CD14-positive monocyte (primary cell): Measurements from ENCODE around the gene DYRK1B. TPM values are rescaled to one million over a fixed set of nuclear protein-coding genes. Genes with fewer than 3 reads are reported as not detected.
"Not testable (repeated sequence)": the region's sequence is repeated elsewhere in the genome, so short reads cannot be mapped to it uniquely, and the experiment has no call there.

Experiments
- DNase-seq, 3 donors: peaks; one replicate each; pipeline ENCODE4 v3.0.0-alpha.2; 2011 to 2022
- H2AFZ ChIP-seq: 2 replicates; pipeline ENCODE4 v1.6.0; 2012; ENCODE audit warnings: mild to moderate bottlenecking, low read depth, low read length, inconsistent platforms; ENCODE audit not compliant: insufficient read depth, poor library complexity, severe bottlenecking
- H3K27ac ChIP-seq, 2 donors: 1 replicate in 1 of 2; 2 replicates in 1 of 2; pipeline ENCODE4 v1.5.1; 2012 to 2013; ENCODE audit warnings: low read length in 2 of 2, control low read depth in 1 of 2, inconsistent platforms in 1 of 2, low read depth in 1 of 2, mild to moderate bottlenecking in 1 of 2
- H3K27me3 ChIP-seq, 2 donors: one replicate each; pipeline versions ENCODE4 v1.6.0 to v1.6.1; 2011 to 2013; ENCODE audit warnings: low read length in 2 of 2; ENCODE audit not compliant: control insufficient read depth in 2 of 2, insufficient read depth in 2 of 2
- H3K36me3 ChIP-seq, 2 donors: replicated peaks in 1 of 2; 1 replicate in 1 of 2; 2 replicates in 1 of 2; pipeline versions ENCODE4 v1.5.1 to v1.6.1; 2012 to 2013; ENCODE audit warnings: low read length in 2 of 2, control low read depth in 1 of 2, inconsistent platforms in 1 of 2, mild to moderate bottlenecking in 1 of 2; ENCODE audit not compliant: insufficient read depth in 2 of 2, control insufficient read depth in 1 of 2
- H3K4me1 ChIP-seq, 2 donors: 1 replicate in 1 of 2; 2 replicates in 1 of 2; pipeline versions ENCODE4 v1.5.1 to v1.6.1; 2012 to 2013; ENCODE audit warnings: low read length in 2 of 2, control low read depth in 1 of 2, inconsistent platforms in 1 of 2, mild to moderate bottlenecking in 1 of 2, moderate library complexity in 1 of 2; ENCODE audit not compliant: insufficient read depth in 2 of 2, control insufficient read depth in 1 of 2
- H3K4me2 ChIP-seq: replicated peaks from 2 replicates; pipeline ENCODE3; 2012; ENCODE audit warnings: low read length, moderate library complexity, mild to moderate bottlenecking; ENCODE audit not compliant: poor library complexity, severe bottlenecking; ENCODE audit errors: extremely low read depth
- H3K4me3 ChIP-seq, 3 experiments: fragments of 200-600 bp in 1 of 3; sonication (generic) in 1 of 3; replicated peaks in 1 of 3; 1 replicate in 2 of 3; 2 replicates in 1 of 3; pipeline ENCODE4 v1.5.1; 2011 to 2013; ENCODE audit warnings: low read length in 3 of 3, mild to moderate bottlenecking in 3 of 3, control low read depth in 2 of 3, low read depth in 2 of 3, inconsistent platforms in 1 of 3, moderate library complexity in 1 of 3
- H3K79me2 ChIP-seq: 2 replicates; pipeline ENCODE4 v1.6.0; 2012; ENCODE audit warnings: mild to moderate bottlenecking, control low read depth, inconsistent platforms, low read length, moderate library complexity; ENCODE audit not compliant: insufficient read depth
- H3K9ac ChIP-seq: 2 replicates; pipeline ENCODE4 v1.6.0; 2017; ENCODE audit warnings: low read length, mild to moderate bottlenecking; ENCODE audit not compliant: insufficient read depth, poor library complexity, severe bottlenecking
- H3K9me3 ChIP-seq, 2 donors: replicated peaks in 1 of 2; 1 replicate in 1 of 2; 2 replicates in 1 of 2; pipeline versions ENCODE4 v1.5.1 to v1.6.1; 2012 to 2013; ENCODE audit warnings: low read length in 2 of 2, control low read depth in 1 of 2; ENCODE audit not compliant: control insufficient read depth in 1 of 2, insufficient read depth in 1 of 2
- H4K20me1 ChIP-seq: 2 replicates; pipeline ENCODE4 v1.6.0; 2012; ENCODE audit warnings: mild to moderate bottlenecking, low read length, control low read depth, moderate library complexity; ENCODE audit not compliant: insufficient read depth
- H3K27ac Mint-ChIP-seq, 7 donors: one replicate each; pipeline ENCODE4 v1.8.0; 2020; ENCODE audit warnings: mild to moderate bottlenecking in 7 of 7, mixed read lengths in 7 of 7, moderate library complexity in 6 of 7, inconsistent platforms in 2 of 7
- H3K27me3 Mint-ChIP-seq, 3 donors: one replicate each; pipeline ENCODE4 v1.8.0; 2021 to 2022; ENCODE audit warnings: low read depth in 3 of 3, mild to moderate bottlenecking in 3 of 3, mixed read lengths in 3 of 3, moderate library complexity in 3 of 3, inconsistent platforms in 1 of 3
- H3K36me3 Mint-ChIP-seq, 2 donors: one replicate each; pipeline ENCODE4 v1.8.0; 2020; ENCODE audit warnings: mixed read lengths in 2 of 2, inconsistent platforms in 1 of 2, mild to moderate bottlenecking in 1 of 2
- H3K4me1 Mint-ChIP-seq: one replicate; pipeline ENCODE4 v1.8.0; 2020; ENCODE audit warnings: mild to moderate bottlenecking, mixed read lengths
- H3K4me3 Mint-ChIP-seq, 2 donors: one replicate each; pipeline ENCODE4 v1.8.0; 2020; ENCODE audit warnings: mild to moderate bottlenecking in 2 of 2, mixed read lengths in 2 of 2, moderate library complexity in 1 of 2
- H3K9me3 Mint-ChIP-seq, 7 donors: one replicate each; pipeline ENCODE4 v1.8.0; 2020 to 2022; ENCODE audit warnings: mixed read lengths in 7 of 7, mild to moderate bottlenecking in 6 of 7, moderate library complexity in 6 of 7, inconsistent platforms in 2 of 7
- CTCF ChIP-seq: fragments of 200-600 bp; IDR thresholded peaks from one replicate; pipeline ENCODE4 v1.8.0; 2022; ENCODE audit warnings: antibody characterized with exemption, mild to moderate bottlenecking
- WGBS: methylation state at CpG from one replicate; pipeline ENCODE4 v1.1.5; 2013; ENCODE audit warnings: missing lambda C conversion rate; ENCODE audit not compliant: insufficient coverage; 5-methylcytosine and 5-hydroxymethylcytosine counted together
- intact Hi-C, 2 donors: fragments of 100-400 bp; cut with micrococcal nuclease; formaldehyde crosslinking; loops; one replicate each; pipeline versions ENCODE4 v1.15.0 to v1.15.1; 2023
- polyA plus RNA-seq, 3 donors: library from polyadenylated mRNA; depleted of rRNA in 1 of 3; unstranded in 2 of 3; stranded (reverse) in 1 of 3; fragments of 300-500 nt in 2 of 3; fragments of >200 nt in 1 of 3; fragmentation: Illumina TruSeq in 2 of 3; gene quantifications; 1 replicate in 2 of 3; 2 replicates in 1 of 3; pipeline ENCODE4 v1.2.3, GENCODE V29; 2012 to 2021

DYRK1B gene
- polyA plus RNA-seq, 3 donors = 4.2 to 13.6 (median 6.5) TPM

- H3K79me2 ChIP-seq, H3K27ac ChIP-seq, H3K36me3 ChIP-seq, DNase-seq, H2AFZ ChIP-seq, H3K9ac ChIP-seq, H3K4me3 ChIP-seq, intact Hi-C loops, H3K4me3 Mint-ChIP-seq, H3K9me3 Mint-ChIP-seq, H3K27ac Mint-ChIP-seq, H3K36me3 Mint-ChIP-seq, H3K27me3 ChIP-seq, H3K9me3 ChIP-seq, H3K4me2 ChIP-seq, H3K4me1 ChIP-seq, H3K4me1 Mint-ChIP-seq, H4K20me1 ChIP-seq: not testable (repeated sequence)
- peaks cover 3 to 25% (median 5%) of the 10 kb centered on the region in 3 donors for H3K27me3 Mint-ChIP-seq
- WGBS = 80% methylated on average over 31 of the region's 43 CpGs
Measured at GRCh38 chr19:39875401-39875864, 41.5 kb upstream of the DYRK1B start.

- Mint-ChIP-seq H3K9me3 (peaks cover 0 to 3% (median 0%) of the 10 kb centered on the region in 7 donors), H3K4me3 (no peak overlapping the region), H3K27ac (no peak overlapping the region), H3K4me1 (no peaks in the 10 kb centered on the region), H3K27me3 (peaks cover 5 to 26% (median 7%) of the 10 kb centered on the region in 3 donors), H3K36me3 (no peaks in the 10 kb centered on the region)
- no peak for DNase-seq
- intact Hi-C loops = no loop called here
- Histone ChIP-seq H3K27ac (no peak overlapping the region), H3K4me2 (no peak overlapping the region), H3K36me3 (no peaks in the 10 kb centered on the region), H3K4me1 (no peaks in the 10 kb centered on the region), H4K20me1 (no peaks in the 10 kb centered on the region), H2AFZ (no peak overlapping the region), H3K9me3 (no peaks in the 10 kb centered on the region), H3K27me3 (no peaks in the 10 kb centered on the region), H3K4me3 (no peak overlapping the region), H3K79me2 (no peaks in the 10 kb centered on the region), H3K9ac (no peak overlapping the region)
- TF ChIP-seq CTCF = no peak
- WGBS = 83% methylated on average over 1 of the region's 1 CpG
Measured at GRCh38 chr19:39874404-39874803, 40.4 kb upstream of the DYRK1B start.
